Measurements from ENCODE around the gene CEP162. TPM values are rescaled to one million over a fixed set of nuclear protein-coding genes. Genes with fewer than 3 reads are reported as not detected.
"Not testable (repeated sequence)": the region's sequence is repeated elsewhere in the genome, so short reads cannot be mapped to it uniquely, and the experiment has no call there.

CEP162 gene
- total and polyA plus RNA-seq, 2 experiments from 2014 or later: 2.9 to 3.0 TPM

DNA sequence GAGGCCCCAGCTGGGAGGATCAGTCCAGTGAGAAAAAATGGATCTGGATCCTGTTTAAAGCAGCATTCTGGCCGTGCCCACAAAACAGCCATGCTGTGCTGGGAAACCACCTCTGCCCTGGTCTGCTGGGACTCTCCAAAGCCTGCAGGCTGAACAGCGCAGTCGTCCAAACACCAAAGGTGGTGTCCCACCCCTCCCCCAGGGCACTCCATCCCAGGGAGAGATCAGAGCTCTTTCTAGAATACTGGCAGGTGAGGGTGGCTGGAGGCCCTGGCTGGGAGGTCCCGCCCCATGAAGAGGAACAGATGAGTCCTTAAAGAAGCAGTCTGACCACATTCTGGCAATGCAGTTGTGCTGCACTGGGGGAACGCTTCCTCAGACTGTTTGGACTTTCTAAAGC, 109.3 kb downstream of the CEP162 start:
- Histone ChIP-seq H3K4me1 (ENCODE audit: insufficient read depth) (no peaks in the 10 kb centered on the region), H3K27ac (no peak overlapping the region), H3K27me3 (replicated peaks; ENCODE audit: insufficient read depth) (no peaks in the 10 kb centered on the region; the same call in 1 of the 2 replicates), H3K4me2 (ENCODE audit: unreplicated experiment) (no peak overlapping the region), H3K9me2 (ENCODE audit: insufficient read depth) (no peaks in the 10 kb centered on the region), H3K36me3 (ENCODE audit: low read depth) (no peaks in the 10 kb centered on the region), H2AFZ (no peak overlapping the region), H3K79me2 (ENCODE audit: insufficient read depth) (no peaks in the 10 kb centered on the region), H4K20me1 (ENCODE audit: insufficient read depth) (no peaks in the 10 kb centered on the region), H3K9ac (no peak overlapping the region), H3K4me3 (no peak overlapping the region), H3K9me3 (ENCODE audit: low read depth) (no peaks in the 10 kb centered on the region), H3F3A (ENCODE audit: insufficient read depth) (no peaks in the 10 kb centered on the region)
- no peak for DNase-seq
- TF ChIP-seq EZH2 (IDR thresholded peaks at IDR 0.05; ENCODE audit: insufficient read depth, poor library complexity, severe bottlenecking): no peak
- TF ChIP-seq EZH2phosphoT487 (IDR thresholded peaks at IDR 0.05; ENCODE audit: insufficient read depth, low read depth): no peak
- in situ Hi-C loops (cut with MboI): no loop called here
- WGBS, 2 experiments (ENCODE audit: low coverage in 1 of 2, low lambda C conversion rate in 2 of 2, missing lambda C conversion rate in 2 of 2): 78 to 80% methylated on average over 5 of the region's 5 CpGs

DNA sequence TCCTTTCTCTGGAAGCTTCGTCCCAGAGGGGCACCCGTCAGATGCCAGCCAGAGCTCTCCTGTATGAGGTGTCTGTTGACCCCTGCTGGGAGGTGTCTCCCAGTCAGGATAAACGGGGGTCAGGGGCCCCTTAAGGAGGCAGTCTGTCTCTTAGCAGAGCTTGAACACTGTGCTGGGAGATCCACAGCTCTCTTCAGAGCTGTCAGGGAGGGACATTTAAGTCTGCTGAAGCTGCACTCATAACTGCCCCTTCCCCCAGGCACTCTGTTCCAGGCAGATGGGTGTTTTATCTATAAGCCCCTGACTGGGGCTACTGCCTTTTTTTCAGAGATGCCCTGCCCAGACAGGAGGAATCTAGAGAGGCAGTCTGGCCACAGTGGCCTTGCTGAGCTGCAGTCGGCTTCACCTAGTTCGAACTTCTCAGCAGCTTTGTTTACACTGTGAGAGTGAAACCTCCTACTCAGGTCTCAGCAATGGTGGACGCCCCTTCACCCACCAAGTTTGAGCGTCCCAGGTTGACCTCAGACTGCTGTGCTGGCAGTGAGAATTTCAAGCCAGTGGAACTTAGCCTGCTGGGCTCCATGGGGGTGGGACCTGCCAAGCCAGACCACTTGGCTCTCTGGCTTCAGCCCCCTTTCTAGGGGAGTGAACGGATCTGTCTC, 112.4 kb downstream of the CEP162 start:
- 50 to 55% methylated on average over 7 to 8 of the region's 8 CpGs for WGBS, 2 experiments (ENCODE audit: low coverage in 1 of 2, low lambda C conversion rate in 2 of 2, missing lambda C conversion rate in 2 of 2)
- H3K9me3 ChIP-seq (ENCODE audit: low read depth); H3K9me2 ChIP-seq (ENCODE audit: insufficient read depth); H3K4me1 ChIP-seq (ENCODE audit: insufficient read depth); in situ Hi-C loops (cut with MboI); H2AFZ ChIP-seq; H3K27me3 ChIP-seq (replicated peaks; ENCODE audit: insufficient read depth); H3K79me2 ChIP-seq (ENCODE audit: insufficient read depth); H3K4me3 ChIP-seq; H3K9ac ChIP-seq; H4K20me1 ChIP-seq (ENCODE audit: insufficient read depth); H3K4me2 ChIP-seq (ENCODE audit: unreplicated experiment); H3K27ac ChIP-seq; H3K36me3 ChIP-seq (ENCODE audit: low read depth); DNase-seq; H3F3A ChIP-seq (ENCODE audit: insufficient read depth): not testable (repeated sequence)

DNA sequence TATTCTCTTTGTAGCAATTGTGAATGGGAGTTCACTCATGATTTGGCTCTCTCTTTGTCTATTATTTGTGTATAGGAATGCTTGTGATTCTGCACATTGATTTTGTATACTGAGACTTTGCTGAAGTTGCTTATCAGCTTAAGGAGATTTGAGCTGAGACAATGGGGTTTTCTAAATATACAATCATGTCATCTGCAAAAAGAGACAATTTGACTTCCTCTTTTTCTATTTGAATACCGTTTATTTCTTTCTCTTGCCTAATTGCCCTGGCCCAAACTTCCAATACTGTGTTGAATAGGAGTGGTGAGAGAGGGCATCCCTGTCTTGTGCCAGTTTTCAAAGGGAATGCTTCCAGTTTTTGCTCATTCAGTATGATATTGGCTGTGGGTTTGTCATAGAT, 116.1 kb downstream of the CEP162 start:
- H3K4me1 ChIP-seq (ENCODE audit: insufficient read depth); H3F3A ChIP-seq (ENCODE audit: insufficient read depth); H3K79me2 ChIP-seq (ENCODE audit: insufficient read depth); DNase-seq; H3K4me3 ChIP-seq; H3K9me3 ChIP-seq (ENCODE audit: low read depth); H4K20me1 ChIP-seq (ENCODE audit: insufficient read depth); H2AFZ ChIP-seq; H3K9ac ChIP-seq; H3K9me2 ChIP-seq (ENCODE audit: insufficient read depth); H3K36me3 ChIP-seq (ENCODE audit: low read depth); in situ Hi-C loops (cut with MboI); H3K27ac ChIP-seq; H3K4me2 ChIP-seq (ENCODE audit: unreplicated experiment); H3K27me3 ChIP-seq (replicated peaks; ENCODE audit: insufficient read depth): not testable (repeated sequence)
- 56 to 60% methylated on average over 1 of the region's 1 CpG for WGBS, 2 experiments (ENCODE audit: low coverage in 1 of 2, low lambda C conversion rate in 2 of 2, missing lambda C conversion rate in 2 of 2)

DNA sequence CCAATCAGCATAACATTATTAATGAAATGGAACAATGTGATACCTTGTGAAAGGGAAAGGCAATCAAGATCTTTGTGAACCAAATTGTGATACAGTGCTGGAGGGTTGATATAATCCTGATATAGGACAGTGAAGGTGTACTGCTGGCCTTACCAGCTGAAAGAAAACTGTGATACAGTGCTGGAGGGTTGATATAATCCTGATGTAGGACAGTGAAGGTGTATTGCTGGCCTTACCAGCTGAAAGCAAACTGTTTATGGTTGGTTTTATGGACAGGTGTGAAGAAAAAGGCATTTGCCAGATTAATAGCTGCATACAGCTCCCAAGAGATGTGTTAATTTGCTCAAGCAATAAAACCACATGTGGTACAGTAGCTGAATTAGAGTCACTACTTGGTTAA, 119.9 kb downstream of the CEP162 start:
- Histone ChIP-seq H3K9me2 (ENCODE audit: insufficient read depth) (no peaks in the 10 kb centered on the region), H3K79me2 (ENCODE audit: insufficient read depth) (no peaks in the 10 kb centered on the region), H3K4me2 (ENCODE audit: unreplicated experiment) (no peak overlapping the region), H3F3A (ENCODE audit: insufficient read depth) (peaks cover 16% of the 10 kb centered on the region), H3K9ac (no peak overlapping the region), H3K9me3 (ENCODE audit: low read depth) (no peaks in the 10 kb centered on the region), H3K36me3 (ENCODE audit: low read depth) (no peaks in the 10 kb centered on the region), H3K4me3 (no peak overlapping the region), H4K20me1 (ENCODE audit: insufficient read depth) (no peaks in the 10 kb centered on the region), H3K4me1 (ENCODE audit: insufficient read depth) (peaks cover 20% of the 10 kb centered on the region), H2AFZ (no peak overlapping the region), H3K27me3 (replicated peaks; ENCODE audit: insufficient read depth) (peaks cover 5% of the 10 kb centered on the region; the same call in 1 of the 2 replicates), H3K27ac (no peak overlapping the region)
- TF ChIP-seq EZH2phosphoT487 (IDR thresholded peaks at IDR 0.05; ENCODE audit: insufficient read depth, low read depth) (no peak), EZH2 (IDR thresholded peaks at IDR 0.05; ENCODE audit: insufficient read depth, poor library complexity, severe bottlenecking) (no peak)
- no peak for DNase-seq
- in situ Hi-C loops (cut with MboI): no loop called here

DNA sequence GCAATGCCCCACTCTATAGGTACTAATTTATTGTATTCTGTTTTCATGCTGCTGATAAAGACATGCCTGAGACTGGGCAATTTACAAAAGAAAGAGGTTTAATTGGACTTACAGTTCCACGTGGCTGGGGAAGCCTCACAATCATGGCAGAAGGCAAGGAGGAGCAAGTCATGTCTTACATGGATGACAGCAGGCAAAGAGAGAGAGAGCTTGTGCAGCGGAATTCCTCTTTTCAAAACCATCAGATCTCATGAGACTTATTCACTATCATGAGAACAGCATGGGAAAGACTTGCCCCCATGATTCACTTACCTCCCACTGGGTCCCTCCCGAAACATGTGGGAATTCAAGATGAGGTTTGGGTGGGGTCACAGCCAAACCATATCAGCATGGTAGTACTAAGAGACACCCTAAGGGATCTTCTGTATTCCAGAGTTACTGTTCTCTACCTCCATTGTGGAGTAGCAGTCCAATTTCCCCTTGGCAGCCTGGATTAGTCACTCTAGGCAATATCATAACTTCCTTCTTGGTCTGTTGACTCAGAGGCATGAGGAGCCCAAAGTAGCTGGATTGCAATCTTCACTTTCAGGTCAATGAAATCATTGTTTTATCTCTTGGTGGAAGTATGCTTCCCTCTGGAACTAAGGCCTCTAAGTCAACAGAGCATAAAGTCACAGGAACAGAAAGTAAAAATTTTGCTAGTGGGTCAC, 122.1 kb downstream of the CEP162 start:
- peaks cover 21% of the 10 kb centered on the region for H3K4me1 ChIP-seq (ENCODE audit: insufficient read depth)
- H3K79me2 ChIP-seq (ENCODE audit: insufficient read depth); H3K9ac ChIP-seq; in situ Hi-C loops (cut with MboI); H4K20me1 ChIP-seq (ENCODE audit: insufficient read depth); H3K36me3 ChIP-seq (ENCODE audit: low read depth); H2AFZ ChIP-seq; H3K9me3 ChIP-seq (ENCODE audit: low read depth); H3K4me2 ChIP-seq (ENCODE audit: unreplicated experiment); H3K9me2 ChIP-seq (ENCODE audit: insufficient read depth); H3K4me3 ChIP-seq; H3K27me3 ChIP-seq (replicated peaks; ENCODE audit: insufficient read depth): not testable (repeated sequence)
- H3K27ac ChIP-seq: peak overlapping the region; percentile 39
- WGBS, 2 experiments (ENCODE audit: low coverage in 1 of 2, low lambda C conversion rate in 2 of 2, missing lambda C conversion rate in 2 of 2): 74 to 78% methylated on average over 3 of the region's 3 CpGs
- H3F3A ChIP-seq (ENCODE audit: insufficient read depth): peaks cover 21% of the 10 kb centered on the region
- peak; percentile 85 for DNase-seq

All from GM23248 (cell line).